NCI-H2107 treated with DMSO at 0.1 percent for 48 hours (cell line): ENCODE data around the gene TNFAIP1.

ENCODE experiments used
- DNase-seq: peaks from one replicate; lab custom pipeline; 2025; ENCODE audit not compliant: unreplicated experiment; lab: John Stamatoyannopoulos, UW

Gene TNFAIP1

DNA sequence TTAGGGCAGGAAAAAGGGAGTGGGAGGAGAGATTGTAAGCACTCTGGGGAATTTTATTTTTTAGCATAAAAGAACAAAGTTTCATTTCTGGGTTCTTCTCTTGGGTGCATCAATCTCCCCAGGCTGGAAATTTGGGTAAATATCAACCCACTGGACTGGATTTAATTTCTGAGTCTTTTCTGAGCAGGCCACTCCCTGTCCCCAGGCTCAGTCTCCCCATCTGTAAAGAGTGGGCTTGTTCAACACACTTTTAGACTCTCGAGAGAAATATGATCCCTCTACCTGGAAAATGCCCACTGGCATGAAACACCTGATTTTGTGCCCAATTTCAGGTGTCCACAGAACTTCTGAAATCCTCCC, 35.2 kb downstream of the TNFAIP1 start:
- DNase-seq: no peak

DNA sequence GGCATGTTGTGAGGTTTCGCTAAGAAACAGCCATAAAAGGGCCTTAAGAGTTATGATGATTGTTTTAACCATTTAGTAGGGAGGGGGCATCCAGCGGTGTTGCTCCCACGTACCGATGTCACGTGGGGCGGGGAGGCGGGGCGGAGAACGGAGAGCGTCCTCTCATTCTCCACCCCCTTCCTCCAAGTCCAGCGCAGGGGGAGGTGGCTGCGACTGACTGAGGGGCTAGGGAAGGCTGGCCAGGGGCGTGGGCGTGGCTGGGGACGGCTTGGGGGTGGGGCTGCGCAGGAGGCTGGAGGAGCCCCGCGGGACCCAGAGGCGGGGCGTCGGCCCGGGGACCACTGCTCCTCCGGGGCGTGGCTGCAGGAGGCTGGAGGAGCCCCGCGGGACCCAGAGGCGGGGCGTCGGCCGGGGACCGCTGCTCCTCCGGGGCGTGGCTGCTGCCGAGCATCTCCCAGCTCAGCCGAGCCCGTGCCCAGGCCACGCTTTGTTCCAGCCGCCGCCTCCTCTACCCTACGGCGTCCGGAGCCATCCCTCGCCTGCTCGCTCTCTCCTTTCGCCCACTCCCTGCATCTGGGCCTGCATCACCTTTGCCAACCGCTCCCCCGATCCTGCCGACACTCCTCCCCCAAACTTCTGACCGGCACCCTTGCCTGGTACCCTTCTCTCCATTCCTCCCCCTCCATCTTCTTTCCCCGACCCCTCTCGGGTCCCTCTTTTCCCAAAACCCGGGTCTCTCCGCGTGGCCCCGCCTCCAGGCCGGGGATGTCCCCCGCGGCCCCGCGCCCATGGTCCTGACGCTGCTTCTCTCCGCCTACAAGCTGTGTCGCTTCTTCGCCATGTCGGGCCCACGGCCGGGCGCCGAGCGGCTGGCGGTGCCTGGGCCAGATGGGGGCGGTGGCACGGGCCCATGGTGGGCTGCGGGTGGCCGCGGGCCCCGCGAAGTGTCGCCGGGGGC, 36.0 kb downstream of the TNFAIP1 start, which contains the start of gene SARM1:
Gene SARM1, plus strand, starts transcription at position 450 of the 958 bp plus-strand sequence. Its CDS starts 339 bp downstream, at position 789.
- peak; percentile 56 for DNase-seq

DNA sequence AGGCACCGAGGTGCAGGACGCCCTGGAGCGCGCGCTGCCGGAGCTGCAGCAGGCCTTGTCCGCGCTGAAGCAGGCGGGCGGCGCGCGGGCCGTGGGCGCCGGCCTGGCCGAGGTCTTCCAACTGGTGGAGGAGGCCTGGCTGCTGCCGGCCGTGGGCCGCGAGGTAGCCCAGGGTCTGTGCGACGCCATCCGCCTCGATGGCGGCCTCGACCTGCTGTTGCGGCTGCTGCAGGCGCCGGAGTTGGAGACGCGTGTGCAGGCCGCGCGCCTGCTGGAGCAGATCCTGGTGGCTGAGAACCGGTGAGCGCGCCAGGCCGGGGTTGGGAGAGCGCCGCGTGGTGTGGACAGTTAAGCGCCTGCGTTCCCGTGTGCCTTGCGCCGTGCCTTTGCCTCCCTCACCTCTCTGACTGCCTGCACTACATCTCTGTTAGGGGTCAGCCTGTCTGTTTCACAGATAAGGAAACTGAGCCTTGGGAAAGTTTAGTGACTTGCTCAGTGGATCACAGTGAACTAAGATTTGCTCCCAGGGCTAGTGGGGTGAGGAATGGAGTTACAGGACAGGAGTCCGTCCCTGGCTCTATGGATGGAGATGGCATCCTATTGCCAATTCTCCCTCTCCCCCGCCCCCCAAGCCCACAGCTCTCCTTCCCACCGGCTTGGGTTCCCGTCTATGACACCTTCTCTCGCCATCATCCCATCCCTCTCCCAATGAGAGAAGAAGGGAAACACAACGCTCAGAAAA, 36.8 kb downstream of the TNFAIP1 start:
- no peak for DNase-seq

DNA sequence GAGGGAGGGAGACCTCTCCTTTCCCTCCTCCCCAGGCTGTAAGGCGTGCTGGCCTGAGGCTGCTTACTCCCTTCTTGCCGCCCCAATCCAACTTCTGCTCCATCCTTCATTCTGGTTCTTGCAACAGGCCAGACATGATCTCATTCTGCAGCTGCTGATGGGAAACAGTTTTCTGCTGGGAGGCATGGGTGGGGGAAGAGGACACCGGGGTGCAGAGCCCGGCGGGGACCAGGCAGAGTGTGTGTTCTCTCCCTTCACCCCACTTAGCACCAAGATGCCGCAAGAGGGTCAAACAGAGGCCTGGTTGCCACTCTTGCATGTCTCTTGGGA, 37.3 kb downstream of the TNFAIP1 start:
- DNase-seq: no peak

DNA sequence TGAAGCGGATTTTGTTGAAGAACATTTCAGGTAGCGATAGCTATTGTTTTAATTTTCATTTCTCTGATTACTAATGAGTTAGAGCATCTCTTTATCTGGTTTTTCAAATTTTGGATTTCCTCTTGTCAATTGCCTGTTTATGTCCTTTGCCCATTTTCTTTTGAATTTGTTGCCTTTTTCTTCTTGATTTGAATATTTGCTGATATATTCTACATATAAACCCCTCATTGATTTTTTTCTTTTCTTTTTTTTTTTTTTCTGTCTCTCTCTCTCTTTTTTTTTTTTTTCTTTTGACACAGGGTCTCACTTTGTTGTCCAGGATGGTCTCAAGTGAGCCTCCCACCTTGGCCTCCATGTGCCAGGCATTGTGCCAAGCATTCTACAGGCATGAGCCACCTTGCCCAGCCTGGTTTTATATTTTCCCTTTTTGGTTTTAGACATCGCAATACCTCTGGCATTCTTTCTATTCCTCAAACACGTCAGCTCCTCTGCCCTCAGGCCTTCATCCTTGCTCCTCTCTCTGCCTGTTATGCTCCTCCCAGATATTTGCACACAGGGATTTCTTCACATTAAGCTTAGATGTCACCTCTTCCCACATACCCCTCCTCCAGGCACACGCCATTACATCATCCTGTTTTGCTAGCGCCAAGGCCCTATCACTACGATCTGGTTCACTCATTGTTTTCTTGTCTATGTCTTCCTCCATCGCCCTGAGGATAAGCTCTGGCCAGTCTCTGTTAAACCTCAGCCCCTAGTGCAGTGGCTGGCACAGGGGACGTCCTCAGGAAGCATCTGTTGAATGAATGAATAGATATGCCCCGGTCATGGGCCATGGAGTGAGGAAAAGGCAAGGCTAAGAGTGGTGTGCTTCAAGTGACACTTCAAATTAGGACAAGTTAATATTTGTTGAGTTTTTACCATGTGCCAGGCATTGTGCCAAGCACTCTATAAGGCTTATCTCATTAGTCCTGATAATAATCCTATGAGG, 44.5 kb downstream of the TNFAIP1 start:
- DNase-seq: no peak

DNA sequence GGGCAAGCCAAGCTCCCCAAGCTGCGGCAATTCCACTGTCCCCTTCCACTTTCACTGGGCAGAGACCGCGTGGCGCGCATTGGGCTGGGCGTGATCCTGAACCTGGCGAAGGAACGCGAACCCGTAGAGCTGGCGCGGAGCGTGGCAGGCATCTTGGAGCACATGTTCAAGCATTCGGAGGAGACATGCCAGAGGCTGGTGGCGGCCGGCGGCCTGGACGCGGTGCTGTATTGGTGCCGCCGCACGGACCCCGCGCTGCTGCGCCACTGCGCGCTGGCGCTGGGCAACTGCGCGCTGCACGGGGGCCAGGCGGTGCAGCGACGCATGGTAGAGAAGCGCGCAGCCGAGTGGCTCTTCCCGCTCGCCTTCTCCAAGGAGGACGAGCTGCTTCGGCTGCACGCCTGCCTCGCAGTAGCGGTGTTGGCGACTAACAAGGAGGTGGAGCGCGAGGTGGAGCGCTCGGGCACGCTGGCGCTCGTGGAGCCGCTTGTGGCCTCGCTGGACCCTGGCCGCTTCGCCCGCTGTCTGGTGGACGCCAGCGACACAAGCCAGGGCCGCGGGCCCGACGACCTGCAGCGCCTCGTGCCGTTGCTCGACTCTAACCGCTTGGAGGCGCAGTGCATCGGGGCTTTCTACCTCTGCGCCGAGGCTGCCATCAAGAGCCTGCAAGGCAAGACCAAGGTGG, 45.7 kb downstream of the TNFAIP1 start:
- no peak for DNase-seq

DNA sequence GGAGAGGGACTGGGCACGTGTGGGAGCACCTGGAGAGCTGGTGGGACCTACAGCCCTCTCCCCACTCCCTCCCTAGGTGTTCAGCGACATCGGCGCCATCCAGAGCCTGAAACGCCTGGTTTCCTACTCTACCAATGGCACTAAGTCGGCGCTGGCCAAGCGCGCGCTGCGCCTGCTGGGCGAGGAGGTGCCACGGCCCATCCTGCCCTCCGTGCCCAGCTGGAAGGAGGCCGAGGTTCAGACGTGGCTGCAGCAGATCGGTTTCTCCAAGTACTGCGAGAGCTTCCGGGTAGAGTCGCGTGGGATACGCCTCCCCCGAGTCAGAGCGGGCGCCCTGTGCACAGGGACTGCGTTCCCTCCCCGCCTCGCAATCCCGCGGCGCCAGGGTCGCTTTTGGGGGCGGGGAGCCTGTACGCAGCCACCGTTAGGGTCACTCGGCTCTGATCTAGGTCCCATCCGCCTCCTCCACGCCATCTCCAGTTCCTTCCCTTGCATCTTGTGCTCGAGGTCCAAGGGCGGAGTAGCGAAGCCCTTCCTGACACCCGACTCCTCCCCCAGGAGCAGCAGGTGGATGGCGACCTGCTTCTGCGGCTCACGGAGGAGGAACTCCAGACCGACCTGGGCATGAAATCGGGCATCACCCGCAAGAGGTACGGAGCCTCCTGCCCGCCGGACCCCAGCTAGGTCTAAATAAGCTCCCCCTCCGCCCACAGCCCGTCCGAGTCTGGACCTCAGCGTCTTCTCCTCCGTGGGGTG, 48.9 kb downstream of the TNFAIP1 start:
- DNase-seq: no peak

DNA sequence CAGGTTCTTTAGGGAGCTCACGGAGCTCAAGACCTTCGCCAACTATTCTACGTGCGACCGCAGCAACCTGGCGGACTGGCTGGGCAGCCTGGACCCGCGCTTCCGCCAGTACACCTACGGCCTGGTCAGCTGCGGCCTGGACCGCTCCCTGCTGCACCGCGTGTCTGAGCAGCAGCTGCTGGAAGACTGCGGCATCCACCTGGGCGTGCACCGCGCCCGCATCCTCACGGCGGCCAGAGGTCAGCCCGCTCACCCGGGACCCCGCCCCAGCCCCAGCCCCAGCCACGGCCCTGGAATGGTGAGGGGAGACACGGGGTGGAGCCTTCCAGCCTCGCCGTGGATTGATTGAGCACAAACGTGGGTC, 49.5 kb downstream of the TNFAIP1 start:
- no peak for DNase-seq

DNA sequence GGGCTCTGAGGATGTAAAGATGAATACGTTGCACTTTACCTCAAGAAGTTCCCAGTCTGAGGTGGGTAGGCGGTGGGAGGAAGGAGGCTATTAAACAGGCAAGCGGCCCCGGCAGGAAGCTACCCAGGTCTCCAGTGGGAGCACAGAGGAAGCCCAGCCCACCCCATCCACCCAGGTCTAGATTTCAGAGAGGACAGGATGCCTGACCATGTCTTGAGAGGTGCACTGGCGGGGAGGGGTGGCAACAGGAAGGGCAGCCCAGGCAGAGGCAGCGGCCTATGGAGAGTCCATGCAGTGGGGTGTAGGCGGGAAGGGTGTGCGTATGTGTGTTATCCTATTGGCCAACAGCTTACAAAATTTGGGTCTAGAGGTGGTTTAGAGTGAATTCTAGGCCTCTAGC, 49.8 kb downstream of the TNFAIP1 start:
- no peak for DNase-seq

DNA sequence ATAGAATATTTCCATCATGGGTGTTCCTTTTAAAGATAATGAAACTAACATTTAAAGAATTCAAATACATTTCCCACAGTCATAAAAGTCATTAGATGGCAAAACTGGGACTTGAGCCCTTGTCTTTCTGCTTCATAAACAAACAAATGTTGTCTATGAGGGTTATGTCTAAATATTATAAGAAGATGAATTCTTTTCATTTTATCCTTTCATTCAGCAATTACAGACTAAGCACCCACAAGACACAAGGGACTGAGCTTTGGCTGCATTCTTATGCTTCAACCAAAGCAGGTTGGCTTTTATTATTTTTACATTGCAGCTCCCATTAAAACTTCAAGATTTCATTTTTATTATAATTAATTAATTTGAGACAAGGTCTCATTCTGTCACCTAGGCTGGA, 50.8 kb downstream of the TNFAIP1 start:
- DNase-seq: no peak

DNA sequence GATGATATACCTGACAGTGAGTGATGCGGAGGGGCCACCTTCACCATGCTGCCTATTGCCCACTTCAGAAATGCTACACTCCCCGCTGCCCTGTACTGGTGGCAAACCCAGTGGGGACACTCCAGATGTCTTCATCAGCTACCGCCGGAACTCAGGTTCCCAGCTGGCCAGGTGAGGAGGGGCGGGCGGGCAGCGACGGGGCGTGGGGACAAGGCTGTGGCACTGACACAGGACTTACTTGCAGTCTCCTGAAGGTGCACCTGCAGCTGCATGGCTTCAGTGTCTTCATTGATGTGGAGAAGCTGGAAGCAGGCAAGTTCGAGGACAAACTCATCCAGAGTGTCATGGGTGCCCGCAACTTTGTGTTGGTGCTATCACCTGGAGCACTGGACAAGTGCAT, 52.5 kb downstream of the TNFAIP1 start:
- DNase-seq: no peak

DNA sequence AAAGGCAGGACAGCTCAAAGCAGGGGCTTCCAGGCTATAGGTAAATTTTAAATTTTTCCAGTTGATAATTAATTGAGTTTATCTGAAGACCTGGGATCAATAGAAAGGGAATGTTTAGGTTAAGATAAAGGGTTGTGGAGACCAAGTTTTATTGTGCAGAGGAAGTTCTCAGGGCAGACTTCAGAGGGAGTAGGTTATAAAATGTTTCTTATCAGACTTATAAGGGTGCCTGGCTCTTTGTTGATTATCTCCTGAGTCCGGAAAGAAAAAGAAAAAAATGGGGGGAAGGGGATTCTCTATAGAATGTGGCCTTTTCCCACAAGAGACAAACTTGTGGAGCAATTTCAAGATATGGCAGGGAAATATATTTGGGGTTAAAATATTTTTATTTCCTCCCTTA, 54.6 kb downstream of the TNFAIP1 start:
- no peak for DNase-seq

DNA sequence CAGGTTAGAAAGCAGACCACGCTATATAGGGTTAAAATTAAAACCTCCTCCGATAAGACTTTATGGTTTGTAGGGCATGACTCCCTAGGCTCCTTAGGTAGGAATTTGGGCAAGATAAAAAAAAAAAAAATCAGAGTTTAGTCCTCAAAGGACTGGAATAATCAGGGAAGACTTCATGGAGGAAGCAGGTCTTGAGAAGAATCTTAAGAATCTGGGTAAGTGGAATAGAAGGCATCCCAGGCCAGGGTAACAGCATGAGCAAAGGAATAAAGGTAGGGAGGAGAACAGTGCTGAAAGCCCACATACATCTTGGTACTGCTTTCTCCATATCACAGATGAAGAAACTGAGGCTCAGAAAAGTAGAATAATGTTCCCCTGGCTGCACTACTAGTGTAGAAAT, 55.0 kb downstream of the TNFAIP1 start:
- no peak for DNase-seq

DNA sequence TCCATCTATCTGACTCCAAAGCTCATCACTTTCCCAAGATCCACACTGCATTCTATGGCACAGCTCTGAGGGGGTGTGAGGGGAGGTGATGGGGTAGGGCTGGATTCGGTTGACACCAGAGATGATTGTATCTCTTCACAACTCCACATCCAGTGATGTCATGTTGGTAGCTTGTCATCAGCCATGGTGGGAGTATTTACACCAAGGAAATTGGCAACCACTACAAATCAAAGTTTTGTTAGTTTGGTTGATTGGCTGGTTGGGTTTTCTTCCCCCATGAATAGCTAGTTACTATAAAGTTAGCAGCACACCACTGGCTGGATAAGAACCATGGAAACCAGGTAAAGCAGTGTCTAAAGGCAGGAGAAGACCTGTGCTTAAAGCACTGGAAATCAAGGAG, 55.4 kb downstream of the TNFAIP1 start:
- no peak for DNase-seq

DNA sequence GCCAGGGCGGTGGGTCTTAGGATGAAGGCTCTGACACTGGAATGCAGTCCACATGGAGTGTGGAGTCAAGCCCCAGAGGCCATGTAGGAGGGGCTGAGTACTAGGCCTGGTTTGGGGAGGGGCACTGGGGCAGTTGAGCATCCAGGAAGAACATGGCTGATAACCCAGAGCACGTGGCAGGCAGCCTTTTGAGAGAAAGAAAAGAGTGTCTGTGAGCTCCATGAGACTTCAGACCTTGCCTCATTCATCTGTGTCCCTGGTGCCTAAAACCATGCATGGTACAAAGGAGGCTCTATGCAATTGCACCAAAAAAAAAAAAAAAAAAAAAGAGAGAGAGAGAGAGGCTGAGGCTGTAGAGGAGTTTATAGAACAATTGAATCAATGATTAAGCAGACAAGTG, 55.8 kb downstream of the TNFAIP1 start:
- no peak for DNase-seq

DNA sequence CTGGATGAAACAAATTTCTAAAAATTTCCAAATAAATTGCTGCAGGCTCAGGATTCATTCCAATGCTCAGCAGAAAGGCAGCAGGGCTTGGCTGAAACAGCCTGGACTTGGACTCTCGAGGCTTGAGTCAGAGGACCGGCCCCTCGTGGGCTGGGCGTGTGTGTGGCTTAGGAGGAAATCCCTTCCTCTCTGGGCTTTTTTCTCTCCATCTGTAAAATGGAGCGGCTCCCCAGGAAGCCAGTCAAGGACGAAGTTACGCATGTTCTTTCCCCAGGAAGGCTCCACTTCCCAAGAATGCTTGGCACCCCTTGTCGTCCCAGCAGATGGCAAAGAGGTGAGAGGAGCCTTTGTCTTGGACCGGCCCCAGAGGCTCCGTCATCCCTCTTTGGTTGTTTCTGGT, 56.9 kb downstream of the TNFAIP1 start:
- no peak for DNase-seq

DNA sequence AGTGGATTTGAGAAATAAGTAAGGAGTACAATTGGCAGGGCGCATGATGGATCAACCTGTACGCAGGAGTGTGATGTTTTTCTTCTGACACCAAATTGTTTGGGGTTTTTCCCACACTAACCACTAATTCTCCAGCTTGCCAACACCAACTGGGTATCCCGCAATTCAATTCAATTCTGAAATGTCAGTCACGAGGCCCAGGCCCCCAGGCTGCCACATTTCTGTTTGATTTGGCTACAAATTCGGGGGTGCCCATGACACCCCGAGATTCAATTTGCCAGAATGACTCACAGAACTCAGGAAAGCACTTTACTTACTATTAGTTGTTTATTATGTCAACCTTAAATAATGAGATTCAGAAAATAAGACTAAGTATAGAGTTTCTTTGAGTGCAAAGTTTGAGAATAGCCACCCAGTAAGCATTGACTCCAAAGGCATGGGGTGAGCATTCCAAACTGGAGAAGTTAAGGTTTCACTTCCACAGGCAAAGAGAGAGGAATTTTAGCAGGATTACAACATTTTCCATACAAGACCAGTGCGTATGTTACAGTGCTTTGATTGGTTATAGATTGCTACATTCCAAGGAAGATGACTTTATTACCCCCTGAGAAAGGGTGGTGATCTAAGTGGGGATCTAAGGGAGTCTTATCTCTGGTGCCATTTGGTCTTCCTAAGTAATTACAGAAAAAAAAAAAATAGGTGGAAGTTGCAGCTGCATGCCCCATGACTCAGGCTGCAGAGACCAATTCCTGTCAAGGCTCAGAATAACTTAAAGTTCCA, 59.0 kb downstream of the TNFAIP1 start:
- DNase-seq: no peak

DNA sequence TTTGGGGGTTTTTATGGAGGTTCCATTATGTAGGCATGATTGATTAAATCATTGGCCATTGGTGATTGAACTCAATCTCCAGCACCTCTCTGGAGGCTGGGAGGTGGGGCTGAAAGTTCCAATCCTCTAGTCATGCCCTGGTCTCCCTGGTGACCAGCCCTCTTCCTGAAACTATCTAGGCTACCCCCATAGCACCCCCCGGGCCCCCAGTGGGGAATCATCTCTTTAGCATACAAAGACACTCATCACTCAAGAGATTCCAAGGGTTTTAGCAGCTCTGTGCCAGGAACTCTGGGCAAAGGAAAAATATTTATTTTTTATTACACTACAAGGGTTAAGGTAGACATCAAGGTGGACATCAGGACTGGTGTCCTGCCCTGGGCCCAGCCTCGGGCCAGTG, 59.9 kb downstream of the TNFAIP1 start:
- DNase-seq: no peak

DNA sequence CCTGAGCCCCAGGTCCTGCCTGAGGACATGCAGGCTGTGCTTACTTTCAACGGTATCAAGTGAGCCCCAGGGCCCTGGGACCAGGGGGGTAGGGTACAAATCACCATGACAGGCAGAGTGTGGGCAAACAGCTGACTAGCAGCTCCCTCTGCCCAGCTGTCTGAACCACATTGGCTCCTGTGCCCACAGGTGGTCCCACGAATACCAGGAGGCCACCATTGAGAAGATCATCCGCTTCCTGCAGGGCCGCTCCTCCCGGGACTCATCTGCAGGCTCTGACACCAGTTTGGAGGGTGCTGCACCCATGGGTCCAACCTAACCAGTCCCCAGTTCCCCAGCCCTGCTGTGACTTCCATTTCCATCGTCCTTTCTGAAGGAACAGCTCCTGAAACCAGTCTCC, 60.4 kb downstream of the TNFAIP1 start:
- DNase-seq: no peak
